Type B pancreatic cell (in vitro differentiated cells): ENCODE data around the gene CPB2. TPM values are rescaled to one million over a fixed set of nuclear protein-coding genes. Genes with fewer than 3 reads are reported as not detected.

ENCODE experiments used
- DNase-seq: peaks from one replicate; pipeline ENCODE4 v3.0.0; 2021; ENCODE audit warnings: mixed read lengths; ENCODE audit not compliant: unreplicated experiment; ENCODE audit errors: extremely low spot score
- H3K27ac Mint-ChIP-seq: 2 replicates; pipeline ENCODE4 v1.8.0; 2021; ENCODE audit warnings: mild to moderate bottlenecking, mixed read lengths
- H3K27me3 Mint-ChIP-seq: 2 replicates; pipeline ENCODE4 v1.8.0; 2021; ENCODE audit warnings: mixed read lengths
- H3K36me3 Mint-ChIP-seq: 2 replicates; pipeline ENCODE4 v1.8.0; 2021; ENCODE audit warnings: mixed read lengths
- H3K4me1 Mint-ChIP-seq: one replicate; pipeline ENCODE4 v1.8.0; 2021; ENCODE audit warnings: mixed read lengths; ENCODE audit not compliant: unreplicated experiment
- H3K4me3 Mint-ChIP-seq: 2 replicates; pipeline ENCODE4 v1.8.0; 2021; ENCODE audit warnings: mild to moderate bottlenecking, mixed read lengths
- H3K9me3 Mint-ChIP-seq: 2 replicates; pipeline ENCODE4 v1.8.0; 2021; ENCODE audit warnings: mixed read lengths
- CTCF ChIP-seq: fragments of 200-600 bp; sonication (generic); conservative IDR thresholded peaks from 2 replicates; pipeline ENCODE4 v1.5.0; 2021; ENCODE audit warnings: antibody characterized with exemption, mild to moderate bottlenecking
- total RNA-seq: library from RNA; stranded (reverse); gene quantifications from 2 replicates; pipeline ENCODE4 v1.2.1, GENCODE V29; 2021; ENCODE audit warnings: low replicate concordance

CPB2 gene
- total RNA-seq, 1 donor from 2014 or later = 0.19 TPM

GRCh38 chr13:46114613-46115012, 9.8 kb upstream of the CPB2 start:
- no peaks in the 10 kb centered on the region for H3K36me3 Mint-ChIP-seq
- H3K4me1 Mint-ChIP-seq = no peaks in the 10 kb centered on the region
- no peak for TF ChIP-seq CTCF
- H3K9me3 Mint-ChIP-seq = no peaks in the 10 kb centered on the region
- no peaks in the 10 kb centered on the region for H3K27me3 Mint-ChIP-seq
- no peak for DNase-seq
- H3K27ac Mint-ChIP-seq = no peak overlapping the region
- no peak overlapping the region for H3K4me3 Mint-ChIP-seq

DNA sequence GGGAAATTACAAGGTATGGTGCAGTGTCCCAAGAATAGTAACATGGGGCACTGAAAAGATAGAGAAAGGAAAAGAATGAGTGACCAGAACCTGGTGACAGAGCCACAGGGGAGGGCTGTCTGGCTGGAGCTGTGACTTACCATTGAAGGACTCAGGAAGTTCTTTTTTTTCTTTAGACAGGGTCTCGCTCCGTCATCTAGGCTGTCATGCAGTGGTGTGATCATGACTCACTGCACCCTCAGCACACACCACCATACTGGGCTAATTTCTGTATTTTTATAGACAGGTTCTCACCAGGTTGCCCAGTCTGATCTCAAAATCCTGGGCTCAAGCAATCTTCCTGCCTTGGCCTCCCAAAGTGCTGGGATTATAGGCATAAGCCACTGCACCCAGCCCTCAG, 8.8 kb upstream of the CPB2 start:
- Mint-ChIP-seq H3K4me1 (no peaks in the 10 kb centered on the region), H3K36me3 (no peaks in the 10 kb centered on the region), H3K27ac (no peak overlapping the region), H3K27me3 (no peaks in the 10 kb centered on the region), H3K9me3 (no peaks in the 10 kb centered on the region), H3K4me3 (no peak overlapping the region)
- no peak for TF ChIP-seq CTCF
- no peak for DNase-seq

DNA sequence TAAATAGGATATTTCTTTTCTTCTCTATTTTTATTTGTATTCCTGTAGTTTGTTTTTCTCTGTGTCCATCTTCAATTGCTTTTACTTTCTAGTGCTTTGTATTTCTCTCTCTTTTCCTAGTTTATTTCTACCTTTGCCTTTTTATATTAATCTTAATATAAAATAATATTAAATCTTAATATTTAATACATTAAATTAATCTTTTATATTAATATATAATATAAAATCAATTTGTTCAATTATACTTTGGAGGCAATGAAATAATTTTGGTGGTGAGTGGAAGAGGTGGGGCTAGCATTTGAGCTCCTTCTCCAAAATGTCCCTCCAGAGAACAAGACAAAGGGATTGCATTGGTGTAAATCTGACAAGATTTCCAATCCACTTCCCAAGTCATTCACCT, 6.3 kb upstream of the CPB2 start:
- no peaks in the 10 kb centered on the region for H3K36me3 Mint-ChIP-seq
- no peak for DNase-seq
- H3K9me3 Mint-ChIP-seq = no peaks in the 10 kb centered on the region
- H3K27me3 Mint-ChIP-seq = no peaks in the 10 kb centered on the region
- no peak overlapping the region for H3K27ac Mint-ChIP-seq
- no peak for TF ChIP-seq CTCF
- no peak overlapping the region for H3K4me3 Mint-ChIP-seq
- no peaks in the 10 kb centered on the region for H3K4me1 Mint-ChIP-seq

GRCh38 chr13:46109451-46109850, 4.6 kb upstream of the CPB2 start:
- Mint-ChIP-seq H3K9me3 (no peaks in the 10 kb centered on the region), H3K36me3 (no peaks in the 10 kb centered on the region), H3K4me1 (no peaks in the 10 kb centered on the region), H3K4me3 (no peak overlapping the region), H3K27ac (no peak overlapping the region), H3K27me3 (no peaks in the 10 kb centered on the region)
- DNase-seq = no peak
- TF ChIP-seq CTCF = no peak

DNA sequence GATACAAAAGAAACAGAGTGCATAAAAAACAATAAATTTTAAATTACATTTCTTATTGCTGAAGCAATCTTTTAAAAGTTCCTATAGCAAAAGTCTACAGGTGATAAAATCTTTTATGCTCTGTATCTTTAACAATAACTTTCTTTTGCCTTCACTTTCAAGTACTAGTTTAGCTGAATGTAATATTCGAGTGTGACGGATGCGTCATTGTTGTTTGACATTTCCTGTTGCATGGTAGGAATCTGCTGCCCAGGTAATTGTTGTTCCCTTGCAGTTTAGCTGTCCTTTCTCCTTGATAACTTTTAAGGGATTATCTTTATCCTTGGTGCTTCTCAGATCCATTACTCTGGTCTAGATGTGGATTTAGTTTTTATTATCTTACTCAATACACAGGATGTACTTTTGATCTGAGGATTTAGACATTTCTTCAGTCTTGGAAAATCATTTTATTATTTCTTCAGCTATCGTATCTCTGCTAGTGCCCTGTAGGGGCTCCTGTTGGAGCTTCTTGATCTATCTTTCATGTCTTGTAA, 2.1 kb upstream of the CPB2 start:
- Mint-ChIP-seq H3K9me3 (no peaks in the 10 kb centered on the region), H3K27me3 (no peaks in the 10 kb centered on the region), H3K27ac (no peak overlapping the region), H3K4me1 (peaks cover 4% of the 10 kb centered on the region), H3K4me3 (no peak overlapping the region), H3K36me3 (no peaks in the 10 kb centered on the region)
- TF ChIP-seq CTCF = no peak
- DNase-seq = no peak

DNA sequence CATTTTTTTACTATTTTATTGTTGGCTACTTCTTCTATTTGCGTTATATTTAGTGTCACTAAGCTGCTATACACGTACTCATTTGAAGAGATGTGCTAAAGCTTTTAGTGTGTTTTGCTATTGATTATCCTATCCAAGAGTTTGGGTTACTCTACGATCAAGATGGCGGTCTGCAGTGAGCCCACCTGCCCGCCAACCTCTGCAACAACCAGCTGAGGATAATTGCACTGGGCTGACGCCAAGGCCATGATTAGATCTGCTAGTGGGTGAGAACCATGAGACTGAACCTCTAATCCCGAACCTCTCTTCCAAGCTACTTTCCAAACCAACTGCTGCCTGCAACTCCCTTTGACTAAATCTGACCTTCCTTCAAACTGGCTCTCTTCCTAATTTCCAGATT, 1.8 kb downstream of the CPB2 start:
- DNase-seq = no peak
- H3K36me3 Mint-ChIP-seq = no peaks in the 10 kb centered on the region
- H3K4me3 Mint-ChIP-seq = no peak overlapping the region
- no peaks in the 10 kb centered on the region for H3K9me3 Mint-ChIP-seq
- no peak overlapping the region for H3K27ac Mint-ChIP-seq
- no peak for TF ChIP-seq CTCF
- no peaks in the 10 kb centered on the region for H3K27me3 Mint-ChIP-seq
- H3K4me1 Mint-ChIP-seq = peaks cover 7% of the 10 kb centered on the region
